ENCODE measurements around the gene CXADR. TPM values are rescaled to one million over a fixed set of nuclear protein-coding genes. Genes with fewer than 3 reads are reported as not detected.
A peak's percentile ranks its signal among the peaks of the same experiment; 100 is the strongest.

The CXADR gene
- total RNA-seq = 1 to 10 TPM; 1.5 to 2.5 (median 1.7) TPM
- 10 to 100 TPM in 1 of 3 donors, 1 to 10 TPM in 2; 7.8 to 14.5 (median 9.0) TPM for polyA plus RNA-seq

DNA sequence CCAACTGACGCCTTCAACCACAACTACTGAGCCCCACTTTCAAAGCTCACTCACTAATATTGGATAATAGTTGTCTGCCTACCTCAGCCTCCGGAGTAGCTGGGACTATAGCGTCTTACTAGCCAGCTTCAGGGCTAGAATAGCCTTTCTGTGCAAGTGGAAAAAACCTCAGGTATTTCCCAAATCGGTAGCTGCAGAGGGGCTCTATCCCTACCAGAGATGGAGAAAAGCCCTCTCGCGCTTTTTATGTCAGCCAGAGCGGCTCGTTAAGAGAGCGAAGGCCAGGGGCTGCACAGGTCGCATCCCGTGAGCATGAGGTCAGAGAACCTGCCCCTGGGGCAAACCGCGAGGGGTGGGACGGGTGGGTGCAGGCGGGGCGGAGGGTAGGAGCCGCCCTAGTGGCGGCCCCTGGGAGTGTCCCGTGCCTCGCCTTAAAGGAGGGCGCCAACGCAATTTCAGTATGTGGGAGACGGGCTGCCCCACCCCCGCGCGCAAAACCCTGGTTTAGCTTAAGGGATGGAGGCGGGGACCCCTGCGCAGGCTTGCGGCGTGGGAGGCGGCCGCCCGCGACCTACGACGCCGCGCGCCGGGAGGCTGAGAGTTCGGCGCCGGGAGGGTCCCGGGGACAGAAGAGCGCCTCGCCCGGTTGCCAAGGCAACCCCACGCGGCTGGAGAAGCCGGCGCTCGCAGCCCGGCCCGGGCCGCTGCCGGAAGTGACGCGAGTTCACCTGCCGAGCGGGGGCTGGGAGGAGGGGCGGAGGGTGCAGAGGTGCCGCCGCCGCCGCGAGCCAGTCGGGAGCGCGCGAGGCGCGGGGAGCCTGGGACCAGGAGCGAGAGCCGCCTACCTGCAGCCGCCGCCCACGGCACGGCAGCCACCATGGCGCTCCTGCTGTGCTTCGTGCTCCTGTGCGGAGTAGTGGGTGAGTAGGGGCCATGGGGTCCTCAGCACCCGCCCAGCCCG lies at the start of gene CXADR:
TSS of gene CXADR (plus strand) at position 791 of the 961 bp plus-strand sequence. CDS start at position 878, 87 bp downstream.
- Histone ChIP-seq H3K36me3 (no peaks in the 10 kb centered on the region), H3K27ac (peak within 1 kb of the TSS in 2 of 4 donors; percentile 30 to 48), H3K27me3 (peaks cover 0 to 47% (median 12%) of the 10 kb centered on the region in 3 donors), H3K4me3 (peak within 1 kb of the TSS; percentile 29 to 89 (median 64)), H3K4me1 (peaks cover 0 to 22% (median 20%) of the 10 kb centered on the region in 4 donors), H3K9me3 (no peaks in the 10 kb centered on the region)
- DNase-seq = no peak
- intact Hi-C loops (cut with DNase I) = no loop called here
- TF ChIP-seq EP300 (IDR thresholded peaks at IDR 0.05) (no peak), POLR2AphosphoS5 (IDR thresholded peaks at IDR 0.05) (peak in 1 of 4 donors; percentile 38), POLR2A (IDR thresholded peaks at IDR 0.05) (peak in 1 of 2 donors; percentile 33)
- TF ChIP-seq, protein P1, sequence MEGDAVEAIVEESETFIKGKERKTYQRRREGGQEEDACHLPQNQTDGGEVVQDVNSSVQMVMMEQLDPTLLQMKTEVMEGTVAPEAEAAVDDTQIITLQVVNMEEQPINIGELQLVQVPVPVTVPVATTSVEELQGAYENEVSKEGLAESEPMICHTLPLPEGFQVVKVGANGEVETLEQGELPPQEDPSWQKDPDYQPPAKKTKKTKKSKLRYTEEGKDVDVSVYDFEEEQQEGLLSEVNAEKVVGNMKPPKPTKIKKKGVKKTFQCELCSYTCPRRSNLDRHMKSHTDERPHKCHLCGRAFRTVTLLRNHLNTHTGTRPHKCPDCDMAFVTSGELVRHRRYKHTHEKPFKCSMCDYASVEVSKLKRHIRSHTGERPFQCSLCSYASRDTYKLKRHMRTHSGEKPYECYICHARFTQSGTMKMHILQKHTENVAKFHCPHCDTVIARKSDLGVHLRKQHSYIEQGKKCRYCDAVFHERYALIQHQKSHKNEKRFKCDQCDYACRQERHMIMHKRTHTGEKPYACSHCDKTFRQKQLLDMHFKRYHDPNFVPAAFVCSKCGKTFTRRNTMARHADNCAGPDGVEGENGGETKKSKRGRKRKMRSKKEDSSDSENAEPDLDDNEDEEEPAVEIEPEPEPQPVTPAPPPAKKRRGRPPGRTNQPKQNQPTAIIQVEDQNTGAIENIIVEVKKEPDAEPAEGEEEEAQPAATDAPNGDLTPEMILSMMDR (IDR thresholded peaks at IDR 0.05) = peak in 2 of 4 experiments; percentile 33 to 46
- 0 to 1% methylated on average over 83 of the region's 83 CpGs for WGBS, 2 donors

DNA sequence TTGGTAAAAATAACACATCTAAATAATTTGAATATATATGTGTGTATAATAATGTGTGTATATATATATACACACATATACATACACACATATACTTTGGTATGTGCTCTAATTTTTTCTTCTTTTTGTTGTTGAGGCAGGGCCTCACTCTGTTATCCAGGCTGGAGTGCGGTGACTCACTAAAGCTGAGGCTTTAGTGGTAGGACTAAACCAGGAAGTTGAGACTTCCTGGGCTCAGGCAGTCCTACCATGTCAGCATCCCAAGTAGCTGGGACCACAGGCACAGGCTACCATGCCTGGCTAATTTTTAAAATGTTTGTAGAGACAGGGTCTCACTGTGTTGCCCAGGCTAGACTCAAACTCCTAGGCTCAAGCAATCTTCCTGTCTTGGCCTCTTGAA lies 46.7 kb upstream of the CXADR start:
- 48 to 73% methylated on average over 1 of the region's 1 CpG for WGBS, 2 donors
- no peak for DNase-seq

DNA sequence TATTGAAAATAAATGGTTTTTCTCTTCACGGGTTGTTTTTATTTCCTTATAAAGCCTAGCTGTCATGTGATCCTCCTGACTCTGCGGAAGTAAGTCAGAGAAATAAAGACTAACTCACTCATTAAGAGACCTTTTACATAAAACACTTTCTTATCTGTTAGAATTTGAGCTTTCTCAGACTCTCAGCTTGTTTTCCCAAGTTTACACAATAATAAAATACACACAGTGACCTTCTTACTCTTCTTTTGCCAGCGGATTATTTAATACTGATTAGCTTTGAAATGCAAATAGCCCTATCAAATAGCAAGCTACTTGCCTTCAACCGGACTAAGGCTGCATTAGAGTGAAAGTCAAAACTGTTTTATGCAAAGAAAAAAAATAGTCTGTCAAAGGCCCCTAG lies 45.5 kb upstream of the CXADR start:
- DNase-seq = no peak
- Histone ChIP-seq H3K4me3 (no peak overlapping the region), H3K27ac (no peak overlapping the region)

More for the DNA sequence above, 46.7 kb upstream of the CXADR start:
- Histone ChIP-seq H3K27me3 (no peaks in the 10 kb centered on the region), H3K27ac (no peak overlapping the region), H3K36me3 (no peaks in the 10 kb centered on the region), H3K4me1 (peaks cover 0 to 6% (median 1%) of the 10 kb centered on the region in 4 donors), H3K9me3 (no peaks in the 10 kb centered on the region), H3K4me3 (no peak overlapping the region)
- no peak for TF ChIP-seq POLR2A (IDR thresholded peaks at IDR 0.05)
- no peak for TF ChIP-seq POLR2AphosphoS5 (IDR thresholded peaks at IDR 0.05)
- no peak for TF ChIP-seq EP300 (IDR thresholded peaks at IDR 0.05)
- TF ChIP-seq, protein P1 (IDR thresholded peaks at IDR 0.05) = no peak
- intact Hi-C loops (cut with DNase I) = no loop called here

DNA sequence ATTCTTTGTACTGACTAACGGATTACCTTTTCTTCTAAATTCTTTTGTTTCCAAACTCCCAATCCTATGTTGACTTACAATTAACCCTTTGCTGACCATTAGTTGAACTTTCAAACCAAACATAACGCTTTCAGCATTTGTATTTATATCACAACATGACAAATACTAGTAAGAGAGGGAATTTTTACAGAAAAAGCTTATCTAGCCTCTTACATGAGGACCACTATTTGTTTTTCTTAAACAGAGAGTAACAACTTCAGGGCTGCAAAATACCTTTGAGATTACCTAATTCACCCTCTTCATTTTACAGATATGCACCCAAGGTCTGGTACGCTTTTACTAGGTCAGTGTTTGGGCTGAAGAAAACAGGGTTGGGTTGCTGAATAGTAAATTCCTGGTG lies 45.0 kb upstream of the CXADR start:
- 33 to 57% methylated on average over 3 of the region's 3 CpGs for WGBS, 2 donors
- no peak for TF ChIP-seq POLR2A (IDR thresholded peaks at IDR 0.05)
- Histone ChIP-seq H3K4me1 (no peaks in the 10 kb centered on the region), H3K4me3 (no peak overlapping the region), H3K27me3 (no peaks in the 10 kb centered on the region), H3K36me3 (no peaks in the 10 kb centered on the region), H3K27ac (no peak overlapping the region), H3K9me3 (no peaks in the 10 kb centered on the region)
- no peak for DNase-seq
- intact Hi-C loops (cut with DNase I) = no loop called here

More for the DNA sequence above, 45.5 kb upstream of the CXADR start:
- H3K36me3 ChIP-seq = no peaks in the 10 kb centered on the region
- TF ChIP-seq, protein P1 (IDR thresholded peaks at IDR 0.05) = no peak
- no peak for TF ChIP-seq EP300 (IDR thresholded peaks at IDR 0.05)
- TF ChIP-seq POLR2AphosphoS5 (IDR thresholded peaks at IDR 0.05) = no peak
- no peak for TF ChIP-seq POLR2A (IDR thresholded peaks at IDR 0.05)
- 8 to 44% methylated on average over 4 of the region's 4 CpGs for WGBS, 2 donors
- H3K4me1 ChIP-seq = no peaks in the 10 kb centered on the region
- intact Hi-C loops (cut with DNase I) = no loop called here
- no peaks in the 10 kb centered on the region for H3K27me3 ChIP-seq
- no peaks in the 10 kb centered on the region for H3K9me3 ChIP-seq

DNA sequence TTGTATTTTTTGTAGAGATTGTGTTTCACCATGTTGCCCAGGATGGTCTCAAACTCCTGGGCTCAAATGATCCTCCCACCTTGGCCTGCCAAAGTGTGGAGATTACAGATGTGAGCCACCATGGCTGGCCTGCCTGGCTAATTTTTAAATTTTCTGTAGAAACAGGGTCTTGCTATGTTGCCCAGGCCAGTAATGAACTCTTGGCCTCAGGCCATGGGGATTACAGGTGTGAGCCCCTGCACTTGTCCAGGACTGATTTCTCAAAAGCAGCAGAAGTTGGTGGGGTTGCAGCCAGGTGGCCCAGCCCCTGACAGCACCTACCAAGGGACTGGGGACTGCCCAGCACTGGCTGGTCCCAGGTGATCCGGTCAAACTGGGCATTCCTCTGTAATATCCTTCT lies 44.1 kb upstream of the CXADR start:
- Histone ChIP-seq H3K9me3 (no peaks in the 10 kb centered on the region), H3K27me3 (no peaks in the 10 kb centered on the region), H3K36me3 (no peaks in the 10 kb centered on the region), H3K4me1 (no peaks in the 10 kb centered on the region), H3K27ac (no peak overlapping the region), H3K4me3 (no peak overlapping the region)
- intact Hi-C loops (cut with DNase I) = no loop called here
- WGBS, 2 donors = 93 to 95% methylated on average over 1 of the region's 1 CpG
- TF ChIP-seq POLR2A (IDR thresholded peaks at IDR 0.05) (no peak), POLR2AphosphoS5 (IDR thresholded peaks at IDR 0.05) (no peak), EP300 (IDR thresholded peaks at IDR 0.05) (no peak)
- TF ChIP-seq, protein P1 (IDR thresholded peaks at IDR 0.05) = no peak
- DNase-seq = no peak

All from sigmoid colon (tissue), 7 donors.